ENCODE measurements around the gene IRF4.

Gene IRF4

DNA sequence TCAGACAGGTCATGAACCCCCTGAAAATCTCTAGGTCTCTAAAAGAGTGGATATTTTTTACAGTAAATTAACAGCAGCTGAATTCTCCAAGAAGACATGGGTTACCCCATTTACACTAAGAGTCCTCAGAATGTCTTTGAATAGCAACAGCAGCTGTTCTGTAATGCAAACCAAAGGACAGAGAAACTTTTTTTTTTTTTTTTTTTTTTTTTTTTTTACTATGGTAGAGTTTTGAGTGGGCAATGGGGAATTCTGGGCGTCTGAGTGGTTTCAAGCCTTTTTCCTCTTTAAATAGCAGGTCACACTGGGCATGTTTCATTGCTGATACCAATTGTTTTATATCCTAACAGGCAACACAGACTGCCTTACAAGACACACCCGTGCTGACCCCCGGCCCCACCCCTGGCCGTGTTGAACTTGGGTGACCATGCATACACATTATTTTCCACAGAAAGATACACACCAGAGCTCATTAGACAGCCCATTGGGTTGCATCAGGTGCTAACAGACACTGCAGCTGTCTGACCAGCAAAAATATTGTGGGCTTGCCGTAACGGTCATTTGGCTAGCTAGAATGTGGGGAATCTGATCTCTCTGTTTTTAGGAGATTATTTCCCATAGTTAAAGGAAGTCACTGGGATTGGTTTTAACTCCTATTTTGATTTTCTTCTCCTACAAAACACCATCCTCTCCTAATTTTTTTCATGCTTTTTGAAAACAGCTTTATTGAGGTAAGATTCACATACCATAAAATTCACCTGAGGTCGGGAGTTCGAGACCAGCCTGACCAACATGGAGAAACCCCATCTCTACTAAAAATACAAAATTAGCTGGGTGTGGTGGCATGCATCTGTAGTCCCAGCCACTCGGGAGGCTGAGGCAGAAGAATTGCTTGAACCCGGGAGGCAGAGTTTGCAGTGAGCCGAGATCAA lies 26.7 kb upstream of the IRF4 start:
- no peak for DNase-seq
- Histone ChIP-seq H3K9me2 (replicated peaks; ENCODE audit: insufficient read depth, low read length) (no peaks in the 10 kb centered on the region), H3K79me2 (ENCODE audit: low read length) (no peaks in the 10 kb centered on the region), H4K20me1 (ENCODE audit: insufficient read depth, low read length) (no peaks in the 10 kb centered on the region), H3K27me3 (replicated peaks; ENCODE audit: insufficient read depth, low read length) (no peaks in the 10 kb centered on the region), H2AFZ (ENCODE audit: low read length) (no peak overlapping the region), H3K27ac (ENCODE audit: low read length) (no peak overlapping the region), H3K4me2 (ENCODE audit: low read depth, low read length) (no peak overlapping the region), H3F3A (ENCODE audit: insufficient read depth, low read length) (no peaks in the 10 kb centered on the region), H3K4me3 (ENCODE audit: low read length) (no peak overlapping the region), H3K9ac (ENCODE audit: low read length) (no peak overlapping the region), H3K36me3 (replicated peaks; ENCODE audit: insufficient read depth, low read length) (no peaks in the 10 kb centered on the region), H3K9me3 (replicated peaks; ENCODE audit: insufficient read depth, low read length) (no peaks in the 10 kb centered on the region), H3K4me1 (ENCODE audit: low read length) (no peaks in the 10 kb centered on the region)
- TF ChIP-seq, protein P1, sequence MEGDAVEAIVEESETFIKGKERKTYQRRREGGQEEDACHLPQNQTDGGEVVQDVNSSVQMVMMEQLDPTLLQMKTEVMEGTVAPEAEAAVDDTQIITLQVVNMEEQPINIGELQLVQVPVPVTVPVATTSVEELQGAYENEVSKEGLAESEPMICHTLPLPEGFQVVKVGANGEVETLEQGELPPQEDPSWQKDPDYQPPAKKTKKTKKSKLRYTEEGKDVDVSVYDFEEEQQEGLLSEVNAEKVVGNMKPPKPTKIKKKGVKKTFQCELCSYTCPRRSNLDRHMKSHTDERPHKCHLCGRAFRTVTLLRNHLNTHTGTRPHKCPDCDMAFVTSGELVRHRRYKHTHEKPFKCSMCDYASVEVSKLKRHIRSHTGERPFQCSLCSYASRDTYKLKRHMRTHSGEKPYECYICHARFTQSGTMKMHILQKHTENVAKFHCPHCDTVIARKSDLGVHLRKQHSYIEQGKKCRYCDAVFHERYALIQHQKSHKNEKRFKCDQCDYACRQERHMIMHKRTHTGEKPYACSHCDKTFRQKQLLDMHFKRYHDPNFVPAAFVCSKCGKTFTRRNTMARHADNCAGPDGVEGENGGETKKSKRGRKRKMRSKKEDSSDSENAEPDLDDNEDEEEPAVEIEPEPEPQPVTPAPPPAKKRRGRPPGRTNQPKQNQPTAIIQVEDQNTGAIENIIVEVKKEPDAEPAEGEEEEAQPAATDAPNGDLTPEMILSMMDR (IDR thresholded peaks at IDR 0.05; ENCODE audit: low read length): no peak
- TF ChIP-seq EZH2 (optimal IDR thresholded peaks at IDR 0.05; ENCODE audit: low read depth, low read length): no peak
- TF ChIP-seq EZH2phosphoT487 (IDR thresholded peaks at IDR 0.05; ENCODE audit: low read length): no peak

DNA sequence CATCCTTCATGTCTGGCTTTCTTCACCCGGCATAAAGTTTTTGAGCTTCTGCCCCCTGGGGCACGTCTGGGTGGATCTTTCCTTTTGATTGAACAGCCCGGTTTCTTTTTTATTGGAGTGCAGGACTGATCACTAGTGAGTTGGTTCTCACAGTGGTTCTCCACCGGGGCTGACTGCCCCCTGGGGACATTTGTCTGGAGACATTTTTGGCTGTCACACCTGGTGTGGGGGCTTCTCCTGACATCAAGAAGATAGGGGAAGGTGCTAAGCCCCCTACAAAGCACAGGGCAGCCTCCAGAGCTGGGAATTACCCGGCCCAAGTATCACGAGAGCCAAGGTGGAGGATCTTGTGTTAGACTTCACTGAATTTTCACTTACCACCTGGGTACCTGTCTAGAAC lies 25.7 kb upstream of the IRF4 start:
- H3K4me2 ChIP-seq (ENCODE audit: low read depth, low read length): no peak overlapping the region

DNA sequence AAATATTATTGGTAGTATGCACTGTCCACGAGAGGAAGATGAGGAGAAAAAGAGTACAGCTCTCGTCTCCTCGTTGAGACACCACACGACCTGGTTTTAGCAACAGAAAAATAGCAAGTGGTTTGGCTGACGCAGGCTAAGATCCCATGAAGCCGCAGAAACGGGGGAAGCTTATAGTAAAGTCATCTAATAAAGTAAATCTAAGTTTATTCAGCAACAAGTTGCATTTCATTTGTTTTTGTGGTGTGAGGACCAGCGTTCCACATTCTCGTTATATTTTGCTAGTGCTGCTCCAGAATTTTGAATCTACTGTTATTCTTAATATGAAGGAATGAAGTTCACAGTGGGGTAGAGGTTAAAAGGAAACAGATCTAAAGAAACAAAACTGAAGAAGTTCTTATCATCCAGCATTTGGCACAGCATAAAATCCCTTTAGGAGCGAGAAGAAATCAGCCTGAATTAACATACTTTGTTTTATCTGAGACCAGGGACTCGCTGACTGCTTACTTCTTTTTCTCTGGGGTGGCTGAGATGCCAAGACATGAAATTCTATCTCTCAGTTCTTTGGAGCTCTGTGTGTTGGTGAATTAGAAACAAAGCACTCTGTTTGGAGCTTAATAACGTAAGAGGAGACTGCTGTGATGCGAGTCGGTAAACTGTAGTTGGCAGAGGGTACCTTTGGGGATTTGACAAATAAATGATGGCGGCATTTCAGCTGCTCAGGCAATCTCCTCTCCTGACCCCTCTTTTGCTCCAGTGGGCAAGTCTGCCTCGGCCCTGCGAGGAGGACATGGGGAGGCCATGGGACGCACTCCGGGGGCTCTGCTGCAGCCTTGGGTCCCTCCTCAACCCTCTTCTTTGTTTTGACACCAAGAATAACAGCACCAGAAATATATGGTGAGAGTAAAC lies 24.9 kb upstream of the IRF4 start:
- no peaks in the 10 kb centered on the region for H3K4me1 ChIP-seq (ENCODE audit: low read length)
- no peak overlapping the region for H3K4me2 ChIP-seq (ENCODE audit: low read depth, low read length)
- no peak overlapping the region for H2AFZ ChIP-seq (ENCODE audit: low read length)
- H3K27ac ChIP-seq (ENCODE audit: low read length): no peak overlapping the region
- H3K79me2 ChIP-seq (ENCODE audit: low read length): no peaks in the 10 kb centered on the region
- H3K27me3 ChIP-seq (replicated peaks; ENCODE audit: insufficient read depth, low read length): no peaks in the 10 kb centered on the region
- H3K9me2 ChIP-seq (replicated peaks; ENCODE audit: insufficient read depth, low read length): no peaks in the 10 kb centered on the region
- H3K36me3 ChIP-seq (replicated peaks; ENCODE audit: insufficient read depth, low read length): no peaks in the 10 kb centered on the region
- no peaks in the 10 kb centered on the region for H3K9me3 ChIP-seq (replicated peaks; ENCODE audit: insufficient read depth, low read length)
- no peaks in the 10 kb centered on the region for H4K20me1 ChIP-seq (ENCODE audit: insufficient read depth, low read length)
- TF ChIP-seq, protein P1 (IDR thresholded peaks at IDR 0.05; ENCODE audit: low read length): no peak
- TF ChIP-seq EZH2phosphoT487 (IDR thresholded peaks at IDR 0.05; ENCODE audit: low read length): no peak
- no peak for TF ChIP-seq EZH2 (optimal IDR thresholded peaks at IDR 0.05; ENCODE audit: low read depth, low read length)
- H3F3A ChIP-seq (ENCODE audit: insufficient read depth, low read length): no peaks in the 10 kb centered on the region
- DNase-seq: no peak
- no peak overlapping the region for H3K4me3 ChIP-seq (ENCODE audit: low read length)
- no peak overlapping the region for H3K9ac ChIP-seq (ENCODE audit: low read length)

More for the DNA sequence above, 25.7 kb upstream of the IRF4 start:
- no peaks in the 10 kb centered on the region for H4K20me1 ChIP-seq (ENCODE audit: insufficient read depth, low read length)
- no peaks in the 10 kb centered on the region for H3K9me3 ChIP-seq (replicated peaks; ENCODE audit: insufficient read depth, low read length)
- TF ChIP-seq EZH2phosphoT487 (IDR thresholded peaks at IDR 0.05; ENCODE audit: low read length) (no peak), EZH2 (optimal IDR thresholded peaks at IDR 0.05; ENCODE audit: low read depth, low read length) (no peak)
- TF ChIP-seq, protein P1 (IDR thresholded peaks at IDR 0.05; ENCODE audit: low read length): no peak
- H3F3A ChIP-seq (ENCODE audit: insufficient read depth, low read length): no peaks in the 10 kb centered on the region
- H3K27me3 ChIP-seq (replicated peaks; ENCODE audit: insufficient read depth, low read length): no peaks in the 10 kb centered on the region
- no peak overlapping the region for H3K27ac ChIP-seq (ENCODE audit: low read length)
- H2AFZ ChIP-seq (ENCODE audit: low read length): no peak overlapping the region
- no peak for DNase-seq
- H3K9ac ChIP-seq (ENCODE audit: low read length): no peak overlapping the region
- no peaks in the 10 kb centered on the region for H3K9me2 ChIP-seq (replicated peaks; ENCODE audit: insufficient read depth, low read length)
- no peaks in the 10 kb centered on the region for H3K36me3 ChIP-seq (replicated peaks; ENCODE audit: insufficient read depth, low read length)
- H3K79me2 ChIP-seq (ENCODE audit: low read length): no peaks in the 10 kb centered on the region
- H3K4me3 ChIP-seq (ENCODE audit: low read length): no peak overlapping the region
- no peaks in the 10 kb centered on the region for H3K4me1 ChIP-seq (ENCODE audit: low read length)

All from MM.1S (cell line).